ENCODE measurements around the gene STK32B.

GRCh38 chr4:5141802-5142201 is 90.5 kb downstream of the STK32B start:
- TF ChIP-seq POLR2A (IDR thresholded peaks at IDR 0.05) = no peak
- TF ChIP-seq, protein P1, sequence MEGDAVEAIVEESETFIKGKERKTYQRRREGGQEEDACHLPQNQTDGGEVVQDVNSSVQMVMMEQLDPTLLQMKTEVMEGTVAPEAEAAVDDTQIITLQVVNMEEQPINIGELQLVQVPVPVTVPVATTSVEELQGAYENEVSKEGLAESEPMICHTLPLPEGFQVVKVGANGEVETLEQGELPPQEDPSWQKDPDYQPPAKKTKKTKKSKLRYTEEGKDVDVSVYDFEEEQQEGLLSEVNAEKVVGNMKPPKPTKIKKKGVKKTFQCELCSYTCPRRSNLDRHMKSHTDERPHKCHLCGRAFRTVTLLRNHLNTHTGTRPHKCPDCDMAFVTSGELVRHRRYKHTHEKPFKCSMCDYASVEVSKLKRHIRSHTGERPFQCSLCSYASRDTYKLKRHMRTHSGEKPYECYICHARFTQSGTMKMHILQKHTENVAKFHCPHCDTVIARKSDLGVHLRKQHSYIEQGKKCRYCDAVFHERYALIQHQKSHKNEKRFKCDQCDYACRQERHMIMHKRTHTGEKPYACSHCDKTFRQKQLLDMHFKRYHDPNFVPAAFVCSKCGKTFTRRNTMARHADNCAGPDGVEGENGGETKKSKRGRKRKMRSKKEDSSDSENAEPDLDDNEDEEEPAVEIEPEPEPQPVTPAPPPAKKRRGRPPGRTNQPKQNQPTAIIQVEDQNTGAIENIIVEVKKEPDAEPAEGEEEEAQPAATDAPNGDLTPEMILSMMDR (IDR thresholded peaks at IDR 0.05) = no peak

All from upper lobe of left lung (tissue), 4 donors.